Aorta (tissue), 5 donors: Measurements from ENCODE around the gene CMSS1. TPM values are rescaled to one million over a fixed set of nuclear protein-coding genes. Genes with fewer than 3 reads are reported as not detected.

Experiments used
- ATAC-seq: fragments of 200-7000 bp; cut with Tn5 transposase; one replicate; pipeline ENCODE4 v1.9.1; 2022; ENCODE audit warnings: moderate library complexity; ENCODE audit not compliant: low FRiP score
- DNase-seq, 2 donors: peaks; one replicate each; pipeline ENCODE4 v3.0.0-alpha.2; 2020
- H3K27ac ChIP-seq, 2 donors: one replicate each; pipeline ENCODE4 v1.5.1; 2013; ENCODE audit warnings: low read length in 2 of 2, mild to moderate bottlenecking in 2 of 2, moderate library complexity in 2 of 2, control low read depth in 1 of 2, inconsistent platforms in 1 of 2, low read depth in 1 of 2
- H3K27me3 ChIP-seq, 2 donors: one replicate each; pipeline ENCODE4 v1.6.1; 2013; ENCODE audit warnings: control low read depth in 1 of 2, low read length in 1 of 2, mild to moderate bottlenecking in 1 of 2, moderate library complexity in 1 of 2; ENCODE audit not compliant: insufficient read depth in 2 of 2, control insufficient read depth in 1 of 2
- H3K36me3 ChIP-seq, 2 donors: one replicate each; pipeline ENCODE4 v1.6.1; 2013; ENCODE audit warnings: control low read depth in 1 of 2, low read length in 1 of 2, mild to moderate bottlenecking in 1 of 2; ENCODE audit not compliant: insufficient read depth in 2 of 2, control insufficient read depth in 1 of 2
- H3K4me1 ChIP-seq, 2 donors: one replicate each; pipeline ENCODE4 v1.6.1; 2013; ENCODE audit warnings: low read length in 2 of 2, control low read depth in 1 of 2, mild to moderate bottlenecking in 1 of 2, moderate library complexity in 1 of 2; ENCODE audit not compliant: insufficient read depth in 2 of 2, control insufficient read depth in 1 of 2
- H3K4me3 ChIP-seq, 2 donors: one replicate each; pipeline ENCODE4 v1.5.1; 2013; ENCODE audit warnings: low read length in 2 of 2, control low read depth in 1 of 2, mild to moderate bottlenecking in 1 of 2
- H3K9me3 ChIP-seq: one replicate; pipeline ENCODE4 v1.6.1; 2013; ENCODE audit warnings: mild to moderate bottlenecking, low read length; ENCODE audit not compliant: control insufficient read depth
- WGBS, 2 donors: extraction: QIAGEN DNeasy Blood & Tissue Kit; methylation state at CpG; one replicate each; pipeline ENCODE4 v1.1.7; 2013; 5-methylcytosine and 5-hydroxymethylcytosine counted together
- intact Hi-C, 2 donors: fragments of 100-400 bp; cut with DNase I; formaldehyde crosslinking; loops; one replicate each; pipeline versions ENCODE4 v1.14.2 to v1.15.0; 2022
- polyA plus RNA-seq, 2 donors: library from polyadenylated mRNA; stranded (reverse); fragments of 200-250 nt; gene quantifications; one replicate each; pipeline ENCODE4 v1.2.3, GENCODE V29; 2013
- total RNA-seq, 2 donors: library from RNA; stranded (reverse); fragmentation: NEBNext Ultra II Directional; extraction: Animal tissue kit (Norgen Biotek cat#: 25700); gene quantifications; one replicate each; pipeline ENCODE4 v1.2.1, GENCODE V29; 2021
- donor health status: healthy with polysubstance abuse.
- donor health status: Bipolar disorder and iron deficiency.
- donor health status: DM: no; HTN: no; CAD: no.
- donor health status: DM: no; HTN: no; CAD: no.
- donor health status: DM: yes; HTN: yes; CAD: no.

CMSS1 gene
- total and polyA plus RNA-seq, 4 donors, result 21.3 to 36.3 (median 33.3) TPM

DNA sequence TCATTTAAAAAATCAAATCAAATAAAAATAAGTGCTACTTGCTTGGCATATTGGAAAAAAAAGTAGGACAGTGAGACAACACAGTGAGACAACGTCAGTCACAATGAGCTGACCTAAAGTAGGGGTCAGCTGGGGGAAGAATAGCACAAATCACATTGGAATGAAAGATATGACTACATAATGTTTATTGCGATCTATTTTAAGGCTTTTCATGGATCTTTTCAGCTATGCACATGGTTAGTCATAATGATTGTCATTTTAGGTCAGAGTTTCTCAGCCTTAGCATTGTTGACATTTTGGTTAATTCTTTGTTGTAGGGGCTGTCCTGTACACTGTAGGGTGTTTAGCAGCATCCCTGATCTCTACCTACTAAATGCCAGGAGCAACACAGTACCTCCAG, 44.5 kb downstream of the CMSS1 start:
- intact Hi-C loops, result loop anchor here in 1 of 2 donors (10.0 kb wide), 1 partner anchor 293 kb away; no protein-coding TSS in a partner anchor
- WGBS, 2 donors, result 5 to 8% methylated on average over 2 of the region's 2 CpGs
- Histone ChIP-seq H3K4me3 (no peak overlapping the region), H3K27ac (peak overlapping the region; percentile 88 to 89), H3K9me3 (no peaks in the 10 kb centered on the region), H3K4me1 (peaks cover 10 to 28% of the 10 kb centered on the region in 2 donors), H3K27me3 (no peaks in the 10 kb centered on the region), H3K36me3 (peaks cover 2 to 9% of the 10 kb centered on the region in 2 donors)
- DNase-seq (no peak), ATAC-seq (no peak)

- peak overlapping the region; percentile 69 to 88 for H3K27ac ChIP-seq
- ATAC-seq (no peak), DNase-seq (no peak)
- H3K9me3 ChIP-seq, result no peaks in the 10 kb centered on the region
- peaks cover 2 to 9% of the 10 kb centered on the region in 2 donors for H3K36me3 ChIP-seq
- H3K4me3 ChIP-seq, result no peak overlapping the region
- no peaks in the 10 kb centered on the region for H3K27me3 ChIP-seq
- intact Hi-C loops, result loop anchor here in 1 of 2 donors (10.0 kb wide), 1 partner anchor 292 kb away; no protein-coding TSS in a partner anchor
- WGBS, 2 donors, result 50 to 63% methylated on average over 6 of the region's 6 CpGs
- peaks cover 10 to 29% of the 10 kb centered on the region in 2 donors for H3K4me1 ChIP-seq
These were observed 45.3 kb downstream of the CMSS1 start for GRCh38 chr3:99863002-99863401.

DNA sequence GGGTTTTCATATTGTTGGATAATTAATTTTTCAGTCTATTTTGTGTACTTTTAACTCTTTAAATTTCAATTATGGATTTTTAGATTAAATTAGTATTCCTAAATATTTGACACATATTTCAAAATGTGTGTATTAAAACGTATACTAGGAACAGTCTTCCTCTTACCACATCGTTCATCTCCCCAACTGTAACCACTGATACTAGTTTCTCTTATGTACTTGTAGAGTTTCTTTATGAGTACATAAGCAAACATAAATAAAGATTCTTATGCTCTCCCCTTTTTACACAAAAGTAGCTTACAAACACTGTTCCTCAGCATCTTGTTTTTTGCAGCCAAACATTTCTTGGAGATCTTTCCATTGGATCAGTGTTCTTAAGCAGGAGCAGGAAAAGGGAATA, 45.9 kb downstream of the CMSS1 start:
- no peak for ATAC-seq
- no peak for DNase-seq
- WGBS, 2 donors, result 20 to 31% methylated on average over 2 of the region's 2 CpGs
- Histone ChIP-seq H3K27ac (peak overlapping the region in 1 of 2 donors; percentile 61), H3K4me1 (peaks cover 10 to 29% of the 10 kb centered on the region in 2 donors), H3K4me3 (no peak overlapping the region), H3K9me3 (no peaks in the 10 kb centered on the region), H3K36me3 (peaks cover 2 to 11% of the 10 kb centered on the region in 2 donors), H3K27me3 (no peaks in the 10 kb centered on the region)
- intact Hi-C loops, result loop anchor here in 1 of 2 donors (10.0 kb wide), 1 partner anchor 291 kb away; no protein-coding TSS in a partner anchor

- 46 to 53% methylated on average over 2 of the region's 2 CpGs for WGBS, 2 donors
- Histone ChIP-seq H3K4me3 (peak overlapping the region in 1 of 2 donors; percentile 11), H3K4me1 (peaks cover 10 to 27% of the 10 kb centered on the region in 2 donors), H3K9me3 (no peaks in the 10 kb centered on the region), H3K27me3 (no peaks in the 10 kb centered on the region), H3K36me3 (peaks cover 0 to 11% of the 10 kb centered on the region in 2 donors), H3K27ac (peak overlapping the region; percentile 61 to 67)
- ATAC-seq (no peak), DNase-seq (no peak)
- intact Hi-C loops, result loop anchor here in 1 of 2 donors (10.0 kb wide), 1 partner anchor 291 kb away; no protein-coding TSS in a partner anchor
These were observed 46.6 kb downstream of the CMSS1 start for GRCh38 chr3:99864289-99864688.

DNA sequence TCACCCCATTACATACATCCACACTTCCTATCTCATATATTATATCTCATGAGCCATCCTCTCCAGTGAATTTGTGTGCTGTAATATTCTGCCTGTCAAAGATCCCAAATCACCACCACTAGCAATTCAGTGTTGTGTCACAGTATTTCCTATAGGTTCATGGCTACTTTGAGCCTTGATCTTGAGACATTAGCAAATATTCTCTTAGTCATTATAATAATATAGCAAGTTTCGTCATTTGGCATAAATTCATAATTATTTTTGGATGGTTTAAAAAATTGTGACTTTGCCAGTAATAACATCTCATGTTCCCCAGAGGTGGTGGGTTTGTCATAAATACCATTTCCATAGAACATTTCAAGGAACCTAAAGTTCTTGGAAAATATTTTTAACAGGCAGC, 47.7 kb downstream of the CMSS1 start:
- intact Hi-C loops, result loop anchor here (5.0 to 10.0 kb wide), 3 partner anchors 72 to 289 kb away; no protein-coding TSS in a partner anchor
- no peaks in the 10 kb centered on the region for H3K9me3 ChIP-seq
- H3K4me1 ChIP-seq, result peaks cover 12 to 25% of the 10 kb centered on the region in 2 donors
- no peak for ATAC-seq
- H3K36me3 ChIP-seq, result peaks cover 0 to 11% of the 10 kb centered on the region in 2 donors
- WGBS, 2 donors, result 4 to 5% methylated on average over 1 of the region's 1 CpG
- no peak for DNase-seq
- no peak overlapping the region for H3K4me3 ChIP-seq
- peak overlapping the region in 1 of 2 donors; percentile 36 for H3K27ac ChIP-seq
- no peaks in the 10 kb centered on the region for H3K27me3 ChIP-seq

DNA sequence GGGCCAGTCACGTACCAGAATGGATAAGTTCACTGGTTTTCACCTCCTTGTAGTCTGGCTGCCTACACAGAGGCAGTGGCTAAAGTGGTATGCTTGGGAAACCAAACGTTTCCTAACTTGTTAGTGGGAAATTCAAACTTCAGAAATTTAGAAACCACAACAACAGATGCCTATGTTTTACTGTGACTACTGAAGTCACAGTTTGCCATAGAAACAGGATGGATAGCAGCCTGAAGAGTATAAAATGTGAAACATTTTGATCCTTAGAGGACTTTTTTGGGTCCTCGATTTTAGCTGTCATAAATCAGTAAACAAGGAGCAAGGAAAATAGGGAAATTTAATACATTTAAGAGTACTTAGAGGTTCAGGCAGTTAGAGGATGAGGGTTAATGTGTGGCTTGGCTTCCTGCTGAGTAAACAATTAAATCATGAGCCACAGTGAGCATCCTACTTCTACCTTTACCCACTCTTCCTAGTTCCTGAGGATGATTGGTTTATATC, 48.6 kb downstream of the CMSS1 start:
- DNase-seq (no peak), ATAC-seq (no peak)
- intact Hi-C loops, result loop anchor here (5.0 to 10.0 kb wide), 3 partner anchors 71 to 288 kb away; no protein-coding TSS in a partner anchor
- 3 to 4% methylated on average over 3 of the region's 3 CpGs for WGBS, 2 donors
- Histone ChIP-seq H3K27me3 (no peaks in the 10 kb centered on the region), H3K9me3 (no peaks in the 10 kb centered on the region), H3K27ac (peak overlapping the region; percentile 51 to 93), H3K36me3 (peaks cover 0 to 10% of the 10 kb centered on the region in 2 donors), H3K4me1 (peaks cover 9 to 22% of the 10 kb centered on the region in 2 donors), H3K4me3 (peak overlapping the region; percentile 31 to 59)

- no peak for ATAC-seq
- Histone ChIP-seq H3K36me3 (peaks cover 0 to 4% of the 10 kb centered on the region in 2 donors), H3K27ac (peak overlapping the region; percentile 92 to 99), H3K9me3 (no peaks in the 10 kb centered on the region), H3K4me1 (peaks cover 8 to 18% of the 10 kb centered on the region in 2 donors), H3K27me3 (no peaks in the 10 kb centered on the region), H3K4me3 (peak overlapping the region; percentile 47 to 100)
- DNase-seq, result no peak
- intact Hi-C loops, result loop anchor here (5.0 to 10.0 kb wide), 3 partner anchors 70 to 287 kb away; no protein-coding TSS in a partner anchor
- WGBS, 2 donors, result 5 to 14% methylated on average over 3 of the region's 3 CpGs
These were observed 50.1 kb downstream of the CMSS1 start for GRCh38 chr3:99867594-99868310.

DNA sequence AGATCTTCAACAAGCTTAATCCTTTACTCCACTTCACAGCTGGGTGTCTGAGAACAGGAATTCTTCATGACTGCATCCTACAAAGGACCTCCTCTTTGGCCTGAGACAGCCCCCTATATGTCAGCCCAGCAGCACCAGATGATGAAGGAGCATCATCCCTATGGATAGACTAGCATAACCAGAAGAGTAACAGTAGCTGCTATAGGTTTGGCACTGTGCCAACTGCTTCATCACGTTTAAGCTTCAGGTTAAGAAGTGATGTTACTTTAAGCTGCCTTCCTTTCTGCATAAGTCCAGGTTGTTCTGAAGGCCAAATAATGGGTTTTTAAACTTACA, 50.6 kb downstream of the CMSS1 start:
- ATAC-seq (no peak), DNase-seq (no peak)
- intact Hi-C loops, result loop anchor here (5.0 to 10.0 kb wide), 3 partner anchors 69 to 287 kb away; no protein-coding TSS in a partner anchor
- H3K4me1 ChIP-seq, result peaks cover 5 to 16% of the 10 kb centered on the region in 2 donors
- peak overlapping the region; percentile 47 to 100 for H3K4me3 ChIP-seq
- H3K36me3 ChIP-seq, result peaks cover 0 to 4% of the 10 kb centered on the region in 2 donors
- H3K27ac ChIP-seq, result peak overlapping the region; percentile 92 to 99
- H3K9me3 ChIP-seq, result no peaks in the 10 kb centered on the region
- H3K27me3 ChIP-seq, result no peaks in the 10 kb centered on the region
- 0% methylated on average over 1 of the region's 1 CpG for WGBS, 2 donors
